Stimulated activated naive CD4-positive, alpha-beta T cell treated with Interleukin-2 at 50 U/mL for 16 hours (primary cell): ENCODE data around the gene DENND6A.
"Not testable (repeated sequence)": the region's sequence is repeated elsewhere in the genome, so short reads cannot be mapped to it uniquely, and the experiment has no call there.

Experiments
- DNase-seq: peaks from one replicate; lab custom pipeline; 2025; lab: John Stamatoyannopoulos, UW

Gene DENND6A

GRCh38 chr3:57692396-57693147 lies at the start of gene DENND6A:
Gene DENND6A, minus strand, starts transcription at chr3:57693077. Its CDS starts 59 bp downstream, at chr3:57693018.
- DNase-seq: peak; percentile 93

GRCh38 chr3:57740027-57740426 lies 47.1 kb upstream of the DENND6A start:
- no peak for DNase-seq

DNA sequence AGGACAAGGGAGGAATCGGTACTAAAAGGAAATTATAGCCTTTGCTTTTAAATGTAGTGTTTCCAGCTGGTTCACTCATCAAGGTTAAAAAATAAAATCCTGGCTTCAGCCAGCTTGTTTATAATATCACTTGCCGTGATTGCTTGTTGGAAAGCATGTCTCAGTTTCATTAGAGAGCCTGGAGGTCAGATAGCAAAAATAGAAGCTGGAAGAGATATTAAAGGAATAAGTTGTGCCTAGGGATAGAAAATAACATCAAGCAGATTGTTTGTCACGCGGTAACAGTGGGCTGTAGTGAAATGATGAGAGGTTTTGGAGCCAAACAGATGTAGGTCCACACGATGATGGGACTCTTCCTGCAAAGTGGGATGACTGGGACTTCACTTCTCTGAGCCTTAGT lies 45.5 kb upstream of the DENND6A start:
- no peak for DNase-seq

- DNase-seq: no peak
Observed at GRCh38 chr3:57737840-57738239, 45.0 kb upstream of the DENND6A start.

GRCh38 chr3:57735405-57735804 lies 42.5 kb upstream of the DENND6A start:
- no peak for DNase-seq

DNA sequence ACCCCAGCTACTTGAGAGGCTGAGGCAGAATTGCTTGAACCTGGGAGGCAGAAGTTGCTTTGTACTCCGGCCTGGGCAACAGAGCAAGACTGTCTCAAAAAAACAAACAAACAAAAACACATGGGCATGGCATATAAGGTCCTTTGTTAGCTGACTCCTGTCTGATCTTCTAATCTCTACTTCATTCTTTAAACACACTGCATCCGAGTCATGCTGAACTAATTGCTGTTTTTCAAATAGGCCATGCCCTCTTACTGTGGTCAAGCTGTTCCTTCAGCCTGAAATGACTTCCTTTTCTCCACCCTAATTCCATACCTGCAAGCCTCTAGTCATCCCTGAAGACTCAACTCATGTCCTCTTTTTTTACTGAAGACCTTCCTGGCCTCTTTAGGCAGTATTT lies 40.9 kb upstream of the DENND6A start:
- no peak for DNase-seq

DNA sequence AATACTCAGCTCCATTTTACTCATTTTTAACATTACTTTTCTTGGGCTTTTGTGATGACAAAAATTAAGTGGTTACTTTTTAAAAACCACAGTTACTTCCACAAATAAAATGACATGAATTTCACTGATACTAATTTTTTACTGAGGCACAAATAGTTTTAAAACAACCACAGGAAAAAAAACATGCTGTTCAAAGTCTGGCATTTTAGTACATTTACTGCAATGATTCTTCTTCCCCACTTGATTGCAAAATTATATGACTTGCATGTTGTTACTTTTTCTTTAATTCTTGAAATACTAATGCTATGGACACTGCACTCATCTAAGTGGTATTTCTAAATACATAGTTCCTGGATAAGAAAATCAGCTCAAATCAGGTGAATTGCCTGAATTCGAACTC lies 38.4 kb upstream of the DENND6A start:
- DNase-seq: no peak

DNA sequence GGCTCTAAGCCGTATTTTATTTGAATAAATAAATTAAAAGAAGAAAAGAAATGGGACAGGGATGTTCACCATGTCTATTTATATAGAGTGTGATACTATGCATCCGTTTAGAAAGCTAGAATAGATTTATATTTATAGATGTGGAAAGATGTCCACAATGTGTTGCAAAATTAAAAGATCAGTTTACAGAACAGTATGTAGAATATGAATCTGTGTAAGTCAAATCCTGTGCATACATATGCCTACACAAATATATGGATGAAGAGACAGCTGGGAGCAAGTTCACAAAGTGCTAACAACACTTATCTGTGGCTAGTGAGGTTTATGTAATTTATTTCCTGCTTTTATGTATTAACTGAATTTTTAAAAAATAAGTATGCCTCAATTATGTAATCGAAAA lies 37.8 kb upstream of the DENND6A start:
- DNase-seq: no peak

- no peak for DNase-seq
Observed at GRCh38 chr3:57729334-57730045, 36.6 kb upstream of the DENND6A start.

- DNase-seq: no peak
Observed at GRCh38 chr3:57727106-57727505, 34.2 kb upstream of the DENND6A start.

DNA sequence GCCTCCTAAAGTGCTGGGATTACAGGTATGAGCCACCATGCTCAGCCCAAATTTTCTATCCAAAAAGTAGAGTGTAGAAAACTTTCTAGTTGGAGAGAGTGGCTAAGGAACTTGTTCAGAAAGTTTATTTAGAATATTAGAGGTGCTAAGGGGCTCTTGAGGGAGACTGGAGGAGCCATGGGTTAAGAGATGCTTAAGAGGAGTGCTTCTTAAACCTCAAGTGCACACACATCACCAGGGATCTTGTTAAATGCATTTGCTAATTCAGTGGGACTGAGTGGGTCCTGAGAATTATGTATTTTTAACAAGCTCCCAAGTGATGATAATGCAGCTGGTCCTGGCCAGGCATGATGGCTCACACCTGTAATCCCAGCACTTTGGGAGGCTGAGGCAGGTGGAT lies 33.5 kb upstream of the DENND6A start:
- DNase-seq: no peak

GRCh38 chr3:57718118-57718517 lies 25.2 kb upstream of the DENND6A start:
- no peak for DNase-seq

DNA sequence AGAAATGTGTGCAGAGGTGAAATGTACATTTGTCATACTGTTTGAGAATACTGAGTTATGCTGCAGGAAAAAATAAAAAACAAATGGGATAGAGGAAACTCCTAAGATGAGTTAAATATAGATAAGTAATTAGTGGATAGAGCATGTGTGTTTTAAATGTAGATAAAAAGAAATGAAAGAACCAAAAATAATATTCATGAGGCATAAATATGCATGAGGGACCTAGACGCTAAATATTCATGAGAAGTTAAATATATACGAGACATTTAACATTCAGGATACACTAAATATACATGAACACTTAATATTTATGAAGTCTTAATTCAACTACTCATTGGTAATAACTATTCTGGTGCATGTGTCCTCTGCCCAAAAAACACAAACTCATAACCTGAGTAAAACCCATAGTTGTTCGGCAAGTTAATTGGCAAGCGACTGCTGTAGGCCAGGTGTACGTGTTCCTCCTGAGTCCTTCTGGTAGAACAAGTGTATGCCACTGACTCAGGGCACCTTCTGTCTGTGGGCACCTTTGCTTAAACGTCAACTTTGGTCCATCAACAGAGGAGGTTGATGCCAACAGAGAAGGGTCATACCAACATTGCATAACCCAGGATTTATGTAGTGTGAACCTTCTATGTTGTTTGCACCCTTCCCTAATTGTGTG lies 24.5 kb upstream of the DENND6A start:
- DNase-seq: no peak

GRCh38 chr3:57715686-57716085 lies 22.8 kb upstream of the DENND6A start:
- no peak for DNase-seq

GRCh38 chr3:57709559-57709958 lies 16.7 kb upstream of the DENND6A start:
- DNase-seq: no peak

DNA sequence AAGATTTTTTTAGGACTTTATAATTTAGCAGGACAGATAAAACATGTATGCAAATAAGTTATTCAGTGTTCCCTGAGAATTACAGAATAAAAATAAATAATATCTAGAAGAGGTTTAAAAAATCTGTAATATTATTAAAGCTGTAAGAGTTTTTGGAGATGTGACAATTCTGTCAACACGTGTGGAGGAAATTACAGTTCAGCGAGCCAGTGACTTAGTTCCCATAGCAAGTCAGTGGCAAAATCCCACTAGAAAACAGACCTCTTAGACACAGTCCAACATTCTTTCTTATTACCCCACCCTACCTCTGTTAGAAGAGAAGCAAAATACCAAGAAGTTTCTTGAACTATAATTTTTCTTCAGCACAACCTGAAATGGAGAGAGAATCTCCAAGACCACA lies 16.2 kb upstream of the DENND6A start:
- no peak for DNase-seq

DNA sequence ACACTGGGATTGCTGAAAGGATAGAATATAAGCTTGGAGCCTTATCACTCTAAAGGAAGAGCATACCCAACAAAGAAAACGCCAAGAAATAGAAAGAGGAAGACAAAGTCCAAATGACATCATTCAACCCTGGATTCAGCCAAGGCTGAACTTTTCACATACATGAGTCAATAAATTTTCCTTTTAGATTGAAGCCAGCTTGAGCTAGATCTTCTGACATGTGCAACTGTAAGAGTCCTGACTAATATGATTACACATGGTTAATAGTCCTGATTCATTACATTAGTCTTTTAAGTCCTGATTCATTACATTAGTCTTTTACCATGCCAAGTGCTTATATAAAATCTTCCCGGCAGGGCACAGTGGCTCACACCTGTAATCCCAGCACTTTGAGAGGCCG lies 13.6 kb upstream of the DENND6A start:
- DNase-seq: no peak

DNA sequence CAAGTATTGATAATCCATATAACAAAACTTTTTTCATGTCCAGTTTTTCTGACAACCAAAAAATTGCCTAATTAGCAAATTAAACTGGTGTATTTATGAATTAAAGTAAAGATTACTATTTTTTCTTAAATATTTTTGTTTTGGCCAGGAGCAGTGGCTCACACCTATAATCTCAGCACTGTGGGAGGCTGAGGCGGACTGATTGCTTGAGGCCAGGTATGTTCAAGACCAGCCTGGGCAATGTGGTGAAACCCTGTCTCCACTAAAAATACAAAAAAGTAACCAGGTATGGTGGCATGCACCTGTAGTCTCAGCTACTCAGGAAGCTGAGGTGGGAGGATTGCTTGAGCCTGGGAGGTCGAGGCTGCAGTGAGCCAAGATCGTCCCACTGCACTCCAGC lies 12.5 kb upstream of the DENND6A start:
- not testable (repeated sequence) for DNase-seq

- no peak for DNase-seq
Observed at GRCh38 chr3:57701781-57702180, 8.9 kb upstream of the DENND6A start.

- no peak for DNase-seq
Observed at GRCh38 chr3:57700737-57701136, 7.9 kb upstream of the DENND6A start.

DNA sequence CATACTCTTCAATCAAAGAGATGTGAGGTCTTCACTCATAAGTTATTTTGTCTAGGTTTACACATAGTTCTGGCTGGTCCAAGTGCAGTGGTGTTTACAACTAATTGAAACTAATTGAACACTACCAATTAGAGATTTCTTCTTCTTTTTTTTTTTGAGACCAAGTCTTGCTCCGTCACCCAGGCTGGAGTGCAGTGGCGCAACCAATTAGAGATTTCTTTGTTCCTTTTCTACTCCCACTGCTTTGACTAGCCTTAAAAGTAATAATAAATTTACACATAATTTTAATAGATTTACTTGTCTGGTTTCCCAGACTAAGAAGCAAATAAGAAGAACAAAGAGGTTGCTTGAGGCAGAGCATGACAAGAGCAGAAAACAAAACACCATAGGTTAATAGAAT lies 6.7 kb upstream of the DENND6A start:
- no peak for DNase-seq

DNA sequence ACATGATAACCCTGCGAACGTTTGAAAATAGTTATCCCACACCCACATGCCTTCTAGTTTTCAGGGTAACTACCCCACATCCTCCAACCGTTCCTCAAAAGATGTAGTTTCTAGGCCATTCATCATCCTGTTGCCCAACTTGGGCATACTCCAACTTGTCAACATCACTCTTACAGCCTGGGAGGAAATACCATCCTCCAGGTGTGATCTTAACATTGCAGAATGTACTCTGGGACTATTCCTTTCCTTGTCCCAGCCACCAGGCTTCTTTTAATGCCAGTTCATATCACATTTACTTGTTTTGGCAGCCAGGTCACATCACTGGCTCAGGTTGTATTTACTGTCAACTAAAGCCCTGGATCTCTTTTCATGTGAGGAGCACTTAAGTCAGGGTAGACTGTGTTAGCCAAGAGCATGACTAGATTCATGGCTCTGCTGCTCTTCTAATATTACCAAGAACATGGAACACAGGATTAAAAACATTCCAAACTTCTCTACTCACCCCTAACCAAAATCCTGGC lies 4.0 kb upstream of the DENND6A start:
- DNase-seq: no peak

- no peak for DNase-seq
Observed at GRCh38 chr3:57694146-57694545, 1.3 kb upstream of the DENND6A start.
